ENCODE data around the gene PHYH. TPM values are rescaled to one million over a fixed set of nuclear protein-coding genes. Genes with fewer than 3 reads are reported as not detected.

Gene PHYH
- total and polyA plus RNA-seq, 3 experiments from 2014 or later, result 15.6 to 16.5 (median 15.7) TPM

GRCh38 chr10:13302821-13303555 lies 3.1 kb upstream of the PHYH start:
- H3K4me1 Mint-ChIP-seq, result peaks cover 17 to 31% (median 24%) of the 10 kb centered on the region in 3 donors
- H3K4me3 Mint-ChIP-seq, result peak overlapping the region; percentile 78 to 96 (median 92)

GRCh38 chr10:13298748-13299436 lies 972 bp downstream of the PHYH start:
- peaks cover 0 to 15% (median 2%) of the 10 kb centered on the region in 3 donors for H3K36me3 Mint-ChIP-seq
- H3K4me3 Mint-ChIP-seq, result peak overlapping the region; percentile 73 to 87 (median 80)
- no peak for DNase-seq
- H3K27ac Mint-ChIP-seq, result peak overlapping the region; percentile 71 to 96 (median 94)
- Histone ChIP-seq H3K4me3 (ENCODE audit: low read length) (peak overlapping the region; percentile 68), H3K9me3 (ENCODE audit: low read length) (no peaks in the 10 kb centered on the region), H3K27me3 (ENCODE audit: insufficient read depth, low read length, poor library complexity, severe bottlenecking) (no peaks in the 10 kb centered on the region), H3K4me1 (ENCODE audit: insufficient read depth, low read length) (peaks cover 22% of the 10 kb centered on the region), H3K27ac (ENCODE audit: low read depth, low read length) (peak overlapping the region; percentile 84), H3K36me3 (ENCODE audit: insufficient read depth, low read length) (no peaks in the 10 kb centered on the region)
- H3K4me1 Mint-ChIP-seq, result peaks cover 17 to 31% (median 24%) of the 10 kb centered on the region in 3 donors
- POLR2A ChIA-PET, result interaction anchor here (0.7 kb wide), 1 partner anchor 50 kb away, joined by 4 read pairs; no protein-coding TSS in a partner anchor
- no peaks in the 10 kb centered on the region for H3K27me3 Mint-ChIP-seq
- H3K9me3 Mint-ChIP-seq, result no peaks in the 10 kb centered on the region
- CTCF ChIA-PET, result no interaction called here

More at GRCh38 chr10:13302821-13303555, 3.1 kb upstream of the PHYH start:
- Histone ChIP-seq H3K9me3 (ENCODE audit: low read length) (no peaks in the 10 kb centered on the region), H3K4me1 (ENCODE audit: insufficient read depth, low read length) (peaks cover 22% of the 10 kb centered on the region), H3K4me3 (ENCODE audit: low read length) (peak overlapping the region; percentile 81), H3K36me3 (ENCODE audit: insufficient read depth, low read length) (no peaks in the 10 kb centered on the region), H3K27me3 (ENCODE audit: insufficient read depth, low read length, poor library complexity, severe bottlenecking) (no peaks in the 10 kb centered on the region), H3K27ac (ENCODE audit: low read depth, low read length) (peak overlapping the region; percentile 100)
- ChIA-PET POLR2A (interaction anchor here (0.6 to 2.0 kb wide), 12 partner anchors 14 to 284 kb away, joined by 3 to 29 read pairs (median 4); partner anchors contain the start of genes MCM10, PRPF18 and SEPHS1), CTCF (interaction anchor here (0.6 to 3.0 kb wide), 28 partner anchors 9 to 205 kb away, joined by 3 to 34 read pairs (median 4); partner anchors contain the start of genes MCM10 and OPTN)
- Mint-ChIP-seq H3K9me3 (no peaks in the 10 kb centered on the region), H3K27ac (peak overlapping the region in 6 of 8 donors; percentile 96 to 100 (median 99)), H3K36me3 (peaks cover 0 to 15% (median 0%) of the 10 kb centered on the region in 3 donors), H3K27me3 (no peaks in the 10 kb centered on the region)
- DNase-seq, result no peak

- no peaks in the 10 kb centered on the region for H3K27me3 Mint-ChIP-seq
- peak overlapping the region in 1 of 7 donors; percentile 48 for H3K4me3 Mint-ChIP-seq
- POLR2A ChIA-PET, result no interaction called here
- H3K36me3 Mint-ChIP-seq, result peaks cover 3 to 27% (median 10%) of the 10 kb centered on the region in 3 donors
- Histone ChIP-seq H3K9me3 (ENCODE audit: low read length) (no peaks in the 10 kb centered on the region), H3K36me3 (ENCODE audit: insufficient read depth, low read length) (no peaks in the 10 kb centered on the region), H3K27me3 (ENCODE audit: insufficient read depth, low read length, poor library complexity, severe bottlenecking) (no peaks in the 10 kb centered on the region), H3K27ac (ENCODE audit: low read depth, low read length) (no peak overlapping the region), H3K4me3 (ENCODE audit: low read length) (no peak overlapping the region), H3K4me1 (ENCODE audit: insufficient read depth, low read length) (peaks cover 13% of the 10 kb centered on the region)
- CTCF ChIA-PET, result no interaction called here
- no peaks in the 10 kb centered on the region for H3K9me3 Mint-ChIP-seq
- H3K4me1 Mint-ChIP-seq, result peaks cover 5 to 17% (median 9%) of the 10 kb centered on the region in 3 donors
- no peak overlapping the region for H3K27ac Mint-ChIP-seq
- DNase-seq, result no peak
Measured at GRCh38 chr10:13296476-13296875, 3.4 kb downstream of the PHYH start.

GRCh38 chr10:13294784-13295183 lies 5.1 kb downstream of the PHYH start:
- H3K9me3 Mint-ChIP-seq, result no peaks in the 10 kb centered on the region
- CTCF ChIA-PET, result interaction anchor here (1.5 kb wide), 1 partner anchor 7 kb away, joined by 3 read pairs; no protein-coding TSS in a partner anchor
- DNase-seq, result no peak

GRCh38 chr10:13291821-13292773 lies 7.8 kb downstream of the PHYH start:
- no peaks in the 10 kb centered on the region for H3K36me3 ChIP-seq (ENCODE audit: insufficient read depth, low read length)
- Mint-ChIP-seq H3K4me3 (no peak overlapping the region), H3K27me3 (no peaks in the 10 kb centered on the region), H3K27ac (no peak overlapping the region), H3K36me3 (peaks cover 7 to 51% (median 19%) of the 10 kb centered on the region in 3 donors), H3K4me1 (peaks cover 0 to 8% (median 5%) of the 10 kb centered on the region in 3 donors), H3K9me3 (no peaks in the 10 kb centered on the region)
- H3K4me3 ChIP-seq (ENCODE audit: low read length), result no peak overlapping the region
- H3K27ac ChIP-seq (ENCODE audit: low read depth, low read length), result no peak overlapping the region
- CTCF ChIA-PET, result interaction anchor here (1.2 to 1.9 kb wide), 2 partner anchors 10 to 130 kb away, joined by 4 to 11 read pairs; partner anchors contain the start of gene MCM10
- H3K27me3 ChIP-seq (ENCODE audit: insufficient read depth, low read length, poor library complexity, severe bottlenecking), result no peaks in the 10 kb centered on the region
- H3K9me3 ChIP-seq (ENCODE audit: low read length), result no peaks in the 10 kb centered on the region
- no peak for DNase-seq
- POLR2A ChIA-PET, result no interaction called here
- no peaks in the 10 kb centered on the region for H3K4me1 ChIP-seq (ENCODE audit: insufficient read depth, low read length)

More at GRCh38 chr10:13294784-13295183, 5.1 kb downstream of the PHYH start:
- POLR2A ChIA-PET, result no interaction called here
- Mint-ChIP-seq H3K4me1 (peaks cover 3 to 6% (median 6%) of the 10 kb centered on the region in 3 donors), H3K27ac (no peak overlapping the region), H3K4me3 (no peak overlapping the region), H3K36me3 (peaks cover 3 to 34% (median 10%) of the 10 kb centered on the region in 3 donors), H3K27me3 (no peaks in the 10 kb centered on the region)
- no peak overlapping the region for H3K4me3 ChIP-seq (ENCODE audit: low read length)
- H3K27me3 ChIP-seq (ENCODE audit: insufficient read depth, low read length, poor library complexity, severe bottlenecking), result no peaks in the 10 kb centered on the region
- H3K27ac ChIP-seq (ENCODE audit: low read depth, low read length), result no peak overlapping the region
- no peaks in the 10 kb centered on the region for H3K4me1 ChIP-seq (ENCODE audit: insufficient read depth, low read length)
- H3K9me3 ChIP-seq (ENCODE audit: low read length), result no peaks in the 10 kb centered on the region
- H3K36me3 ChIP-seq (ENCODE audit: insufficient read depth, low read length), result no peaks in the 10 kb centered on the region

GRCh38 chr10:13291061-13291460 lies 8.8 kb downstream of the PHYH start:
- ChIA-PET CTCF (no interaction called here), POLR2A (no interaction called here)
- Histone ChIP-seq H3K9me3 (ENCODE audit: low read length) (no peaks in the 10 kb centered on the region), H3K4me3 (ENCODE audit: low read length) (no peak overlapping the region), H3K27ac (ENCODE audit: low read depth, low read length) (no peak overlapping the region), H3K36me3 (ENCODE audit: insufficient read depth, low read length) (no peaks in the 10 kb centered on the region), H3K27me3 (ENCODE audit: insufficient read depth, low read length, poor library complexity, severe bottlenecking) (no peaks in the 10 kb centered on the region), H3K4me1 (ENCODE audit: insufficient read depth, low read length) (no peaks in the 10 kb centered on the region)
- Mint-ChIP-seq H3K36me3 (peaks cover 7 to 55% (median 21%) of the 10 kb centered on the region in 3 donors), H3K4me1 (peaks cover 0 to 8% (median 5%) of the 10 kb centered on the region in 3 donors), H3K4me3 (no peak overlapping the region), H3K27me3 (no peaks in the 10 kb centered on the region), H3K27ac (no peak overlapping the region), H3K9me3 (no peaks in the 10 kb centered on the region)
- DNase-seq, result no peak

GRCh38 chr10:13284050-13284449 lies 15.8 kb downstream of the PHYH start:
- Histone ChIP-seq H3K27me3 (ENCODE audit: insufficient read depth, low read length, poor library complexity, severe bottlenecking) (no peaks in the 10 kb centered on the region), H3K9me3 (ENCODE audit: low read length) (no peaks in the 10 kb centered on the region), H3K27ac (ENCODE audit: low read depth, low read length) (no peak overlapping the region), H3K36me3 (ENCODE audit: insufficient read depth, low read length) (no peaks in the 10 kb centered on the region), H3K4me3 (ENCODE audit: low read length) (no peak overlapping the region), H3K4me1 (ENCODE audit: insufficient read depth, low read length) (no peaks in the 10 kb centered on the region)
- no peak overlapping the region for H3K4me3 Mint-ChIP-seq
- DNase-seq, result no peak
- peaks cover 0 to 8% (median 5%) of the 10 kb centered on the region in 3 donors for H3K4me1 Mint-ChIP-seq
- H3K9me3 Mint-ChIP-seq, result no peaks in the 10 kb centered on the region
- CTCF ChIA-PET, result no interaction called here
- POLR2A ChIA-PET, result no interaction called here
- H3K27me3 Mint-ChIP-seq, result no peaks in the 10 kb centered on the region
- peaks cover 7 to 55% (median 19%) of the 10 kb centered on the region in 3 donors for H3K36me3 Mint-ChIP-seq
- peak overlapping the region in 1 of 8 donors; percentile 17 for H3K27ac Mint-ChIP-seq

Data from CD8-positive, alpha-beta memory T cell (primary cell).